Erythroblast (primary cell): ENCODE measurements around the gene IDUA.

ENCODE experiments used
- GATA1 ChIP-seq: IDR thresholded peaks from 2 replicates; pipeline ENCODE4 v1.6.1; 2011; ENCODE audit warnings: low read depth, mild to moderate bottlenecking, control low read depth, low read length, moderate library complexity
- POLR2A ChIP-seq: IDR thresholded peaks from 2 replicates; pipeline ENCODE4 v1.6.1; 2011; ENCODE audit warnings: mild to moderate bottlenecking, low read length

DNA sequence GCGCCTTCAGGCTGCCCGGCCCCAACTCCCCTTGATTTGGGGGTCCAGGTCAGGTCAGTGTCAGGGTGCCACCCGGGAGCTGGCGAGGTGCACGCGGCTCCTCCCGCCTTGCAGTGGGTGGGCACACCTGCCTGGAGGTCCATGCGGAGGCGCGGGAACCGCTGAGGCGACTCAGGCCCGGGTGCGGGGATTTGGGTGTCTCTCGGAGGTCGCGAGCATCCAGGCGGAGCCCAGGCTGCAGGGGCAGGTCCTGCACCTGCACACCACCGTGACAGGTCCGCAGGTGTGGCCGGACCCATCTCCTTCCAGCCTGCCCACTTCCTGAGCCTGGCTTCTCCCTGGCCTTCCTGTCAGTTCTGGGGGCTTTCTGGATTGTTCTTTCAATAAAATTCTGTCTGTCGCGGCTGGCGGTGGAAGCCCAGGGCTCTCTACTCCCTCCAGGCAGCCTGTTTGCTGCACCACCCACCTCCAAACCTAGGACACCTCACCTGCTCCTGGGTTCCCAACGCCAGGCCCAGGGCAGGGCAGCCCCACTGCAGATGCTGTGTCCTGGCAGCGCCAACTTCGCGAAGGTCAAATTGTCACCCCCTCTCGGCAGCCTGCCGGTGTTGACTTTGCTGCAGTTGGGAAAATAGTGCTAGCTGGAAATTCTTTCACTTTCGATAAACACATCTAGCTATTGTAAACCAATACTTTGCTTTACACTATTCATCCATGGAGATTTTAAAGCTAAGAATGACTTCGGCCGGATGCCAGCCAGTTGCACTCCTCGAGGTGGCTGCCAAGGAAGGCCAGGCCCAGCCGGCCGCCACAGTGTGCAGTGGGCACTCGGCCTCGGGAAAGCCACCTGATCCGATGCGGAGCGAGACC, 60.5 kb downstream of the IDUA start:
- TF ChIP-seq POLR2A (no peak), GATA1 (no peak)
